GM18873 (cell line): ENCODE data around the gene TPST1.

Experiments
- ATAC-seq: cut with Tn5 transposase; IDR thresholded peaks from one replicate; pipeline ENCODE4 v1.9.1; 2021; ENCODE audit warnings: mild to moderate bottlenecking, moderate library complexity, moderate number of reproducible peaks; ENCODE audit not compliant: unreplicated experiment, low FRiP score

Gene TPST1

DNA sequence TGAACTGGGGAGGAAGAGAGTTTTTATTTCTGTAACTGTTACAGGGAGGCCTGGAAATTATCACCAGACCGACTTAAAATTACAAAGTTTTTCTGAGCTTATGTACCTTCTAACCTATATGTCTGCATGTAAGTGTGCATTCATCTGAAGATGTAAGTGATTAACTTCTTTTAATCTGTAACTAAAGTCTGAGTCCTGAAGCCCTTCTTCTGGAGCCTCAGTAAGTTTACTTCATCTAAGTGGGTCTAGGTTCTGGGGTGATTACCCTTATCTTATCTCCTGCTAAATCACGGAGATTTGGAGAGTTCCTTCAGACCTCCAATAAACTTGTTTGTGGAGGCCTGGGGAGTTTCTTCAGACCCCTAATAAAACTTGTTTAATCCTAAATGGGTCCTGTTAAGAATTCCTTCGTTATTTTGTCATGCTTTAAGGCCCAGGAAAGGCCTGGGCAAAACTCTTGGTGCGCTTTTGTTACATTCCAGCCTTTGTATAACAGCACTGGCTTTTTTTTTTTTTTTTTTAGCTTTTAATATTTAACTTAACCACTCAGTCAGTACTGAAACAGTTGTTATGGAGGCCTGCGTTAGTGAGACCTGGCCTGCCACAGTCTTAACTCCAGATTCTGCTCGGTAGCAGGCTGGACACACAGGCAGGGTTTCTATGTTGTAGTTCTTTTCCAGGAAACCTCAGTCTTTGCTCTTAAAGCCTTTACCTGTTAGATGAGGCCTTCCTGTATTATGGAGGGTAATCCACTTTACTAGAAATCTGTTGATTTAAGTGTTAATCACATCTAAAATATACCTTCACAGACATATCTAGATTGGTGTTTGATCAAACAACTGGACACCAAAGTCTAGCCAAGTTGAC is 33.0 kb downstream of the TPST1 start:
- ATAC-seq: no peak

DNA sequence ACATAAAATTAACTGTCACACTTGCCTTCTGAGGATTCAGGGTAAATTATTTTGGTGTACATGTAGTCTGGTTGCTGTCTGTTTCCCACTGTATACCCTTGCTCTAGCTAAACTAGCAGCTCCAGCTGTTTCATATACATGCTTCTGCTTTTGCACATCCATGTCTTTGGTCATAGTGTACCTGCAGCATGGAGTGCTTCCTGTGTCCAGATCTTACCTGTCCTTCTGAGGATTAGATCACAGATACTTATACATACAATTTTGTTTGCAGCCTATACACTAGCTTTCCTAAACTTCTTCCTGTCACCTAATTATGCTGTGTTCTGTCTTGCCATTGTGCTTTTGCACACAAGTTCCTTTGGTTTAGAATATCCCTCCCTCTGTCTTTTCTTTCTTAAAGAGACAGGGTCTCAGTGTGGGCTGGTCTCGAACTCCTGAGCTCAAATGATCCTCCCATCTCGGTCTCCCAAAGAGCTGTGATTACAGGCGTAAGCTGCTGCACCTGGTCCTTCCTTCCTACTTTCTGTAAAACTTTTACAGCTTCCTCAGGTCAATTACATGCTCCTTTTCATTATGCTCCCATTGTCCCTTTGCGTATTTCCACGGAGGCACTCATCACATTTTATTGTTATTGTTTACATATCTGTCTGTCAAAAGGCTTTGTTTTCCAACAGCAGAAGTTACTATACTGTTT is 33.8 kb downstream of the TPST1 start:
- no peak for ATAC-seq

- ATAC-seq: no peak
These were observed 34.3 kb downstream of the TPST1 start for GRCh38 chr7:66239467-66239856.

DNA sequence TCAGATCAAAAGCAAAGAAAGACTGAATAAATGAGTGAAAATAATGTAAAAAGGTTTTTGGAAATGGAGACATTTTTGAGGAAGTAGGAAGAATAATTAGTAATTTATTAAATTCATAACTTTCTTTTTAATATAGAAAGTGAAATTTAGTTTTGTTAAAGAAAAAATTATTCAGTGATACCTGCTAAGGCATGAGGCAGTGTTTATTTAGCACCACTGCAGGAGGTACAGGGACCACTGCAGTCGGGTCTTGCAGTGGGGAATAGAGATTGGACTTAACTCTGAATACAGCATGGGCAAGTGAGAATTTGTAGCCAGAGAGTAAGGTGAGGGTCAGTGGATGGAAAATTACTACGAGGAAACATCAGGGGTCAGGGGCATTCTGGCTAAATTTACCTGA is 39.9 kb downstream of the TPST1 start:
- ATAC-seq: no peak

- ATAC-seq: no peak
These were observed 41.5 kb downstream of the TPST1 start for GRCh38 chr7:66246554-66247171.

DNA sequence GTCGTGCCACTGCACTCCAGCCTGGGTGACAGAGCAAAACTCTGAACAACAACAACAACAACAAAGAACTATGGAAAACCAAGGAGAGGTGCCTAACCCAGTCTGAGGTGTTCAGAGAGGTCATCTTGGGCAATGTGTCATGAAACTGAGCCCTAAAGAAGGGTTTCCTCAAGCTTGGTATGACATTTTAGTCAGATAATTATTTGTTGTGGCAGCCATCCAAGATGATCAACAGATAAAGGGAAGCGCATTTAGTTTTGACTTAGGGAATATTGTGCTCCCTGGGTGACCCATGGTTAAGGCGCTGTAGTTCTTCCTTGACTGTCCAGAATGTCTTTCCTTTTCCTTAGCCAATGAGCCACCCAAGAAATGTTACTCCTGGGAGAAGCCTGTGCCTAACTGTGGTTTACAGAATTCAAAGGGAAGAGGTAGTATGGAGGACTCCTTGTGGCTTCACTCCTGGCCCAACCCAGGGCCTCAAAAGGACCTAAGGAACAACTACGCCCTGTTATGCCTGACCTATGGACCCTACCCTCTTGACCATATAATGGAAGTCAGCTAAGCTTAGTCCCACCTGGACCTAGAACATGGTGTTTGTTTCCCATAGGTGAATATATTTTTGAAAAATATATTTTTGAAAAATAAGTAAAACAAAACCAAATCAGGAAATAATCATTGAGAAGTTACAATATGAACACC is 42.4 kb downstream of the TPST1 start:
- ATAC-seq: no peak

GRCh38 chr7:66250711-66251110 is 45.6 kb downstream of the TPST1 start:
- no peak for ATAC-seq

DNA sequence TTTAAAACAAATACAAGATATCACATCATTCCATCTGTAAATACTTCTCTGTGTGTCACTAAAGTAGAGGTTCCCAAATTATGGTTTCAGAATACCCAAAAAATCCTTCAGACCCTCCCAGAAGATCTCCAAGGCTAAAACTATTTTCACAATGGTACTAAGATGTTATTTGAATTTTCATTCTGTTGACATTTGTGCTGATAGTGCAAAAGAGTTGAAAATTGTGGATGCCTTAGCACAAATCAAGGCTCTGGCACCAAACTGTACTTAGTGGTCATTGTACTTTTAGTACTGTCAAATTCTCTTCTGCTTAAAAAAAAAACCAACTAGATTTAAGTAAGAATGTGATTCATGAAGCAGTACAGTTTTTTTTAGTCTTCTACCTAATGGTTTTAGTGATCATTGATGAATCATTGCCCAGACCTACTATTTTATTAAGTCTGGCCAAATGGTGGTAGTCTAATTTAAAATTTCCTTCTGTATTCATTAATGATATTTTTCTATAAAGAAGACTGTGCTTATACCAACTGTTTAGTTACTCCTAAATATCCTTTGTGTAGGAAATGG is 50.5 kb downstream of the TPST1 start:
- no peak for ATAC-seq

- ATAC-seq: no peak
These were observed 51.1 kb downstream of the TPST1 start for GRCh38 chr7:66256281-66256680.

GRCh38 chr7:66257481-66257880 is 52.3 kb downstream of the TPST1 start:
- ATAC-seq: no peak

DNA sequence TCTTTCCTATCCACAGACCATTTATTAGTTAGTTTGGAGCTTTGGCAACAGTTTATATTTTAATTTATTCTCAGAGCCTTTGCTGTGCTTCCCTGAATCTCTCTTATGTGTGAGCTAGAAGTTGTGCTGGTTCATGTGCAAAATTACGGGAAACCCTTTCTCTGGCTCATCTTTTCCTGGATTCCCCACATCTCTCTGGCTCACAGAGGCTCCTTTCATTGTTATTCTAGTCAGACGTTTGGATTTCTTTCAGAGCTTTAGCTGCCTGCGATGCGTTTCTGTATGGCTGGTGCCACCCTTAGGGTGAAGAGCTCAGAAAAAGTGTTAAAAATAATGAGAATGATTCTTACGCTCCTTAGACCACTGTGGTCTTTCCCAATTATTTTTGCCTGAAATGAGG is 53.3 kb downstream of the TPST1 start:
- ATAC-seq: no peak

- ATAC-seq: no peak
These were observed 56.8 kb downstream of the TPST1 start for GRCh38 chr7:66261941-66262340.

- ATAC-seq: no peak
These were observed 58.8 kb downstream of the TPST1 start for GRCh38 chr7:66263936-66264335.

DNA sequence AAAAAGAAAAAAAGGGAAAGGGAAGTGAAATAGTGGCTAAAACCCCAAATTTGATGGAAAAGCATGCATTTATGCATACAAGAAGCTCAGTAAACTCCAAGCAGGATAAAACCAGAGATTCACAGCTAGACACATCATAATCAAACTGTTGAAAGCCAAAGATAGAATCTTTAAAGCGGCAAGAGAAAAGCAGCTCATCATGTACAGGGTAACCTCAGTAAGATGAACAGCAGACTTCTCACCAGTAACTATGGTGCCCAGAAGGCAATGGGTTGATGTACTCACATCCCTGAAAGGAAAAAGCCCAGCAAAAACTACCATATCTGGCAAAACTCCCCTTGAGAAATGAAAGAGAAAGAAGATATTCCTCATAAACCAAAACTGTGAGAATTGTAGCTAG is 60.4 kb downstream of the TPST1 start:
- ATAC-seq: no peak

GRCh38 chr7:66267249-66267648 is 62.1 kb downstream of the TPST1 start:
- ATAC-seq: no peak

GRCh38 chr7:66269978-66270377 is 64.8 kb downstream of the TPST1 start:
- no peak for ATAC-seq

DNA sequence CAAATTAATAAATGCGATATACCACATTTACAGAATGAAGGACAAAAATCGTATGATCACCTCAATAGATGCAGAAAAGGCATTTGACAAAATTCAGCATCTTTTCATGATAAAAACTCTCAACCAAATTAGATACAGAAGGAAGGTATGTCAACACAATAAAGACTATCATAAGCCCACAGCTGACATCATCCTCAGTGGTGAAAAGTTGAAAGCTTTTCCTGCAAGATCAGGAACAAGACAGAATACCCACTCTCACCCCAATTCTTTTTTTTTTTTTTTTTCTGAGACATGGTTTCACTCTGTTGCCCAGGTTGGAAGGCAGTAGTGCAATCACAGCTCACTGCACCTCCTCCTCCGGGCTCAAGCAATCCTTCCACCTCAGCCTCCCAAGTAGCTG is 67.2 kb downstream of the TPST1 start:
- ATAC-seq: no peak

- no peak for ATAC-seq
These were observed 71.2 kb downstream of the TPST1 start for GRCh38 chr7:66276363-66276762.

DNA sequence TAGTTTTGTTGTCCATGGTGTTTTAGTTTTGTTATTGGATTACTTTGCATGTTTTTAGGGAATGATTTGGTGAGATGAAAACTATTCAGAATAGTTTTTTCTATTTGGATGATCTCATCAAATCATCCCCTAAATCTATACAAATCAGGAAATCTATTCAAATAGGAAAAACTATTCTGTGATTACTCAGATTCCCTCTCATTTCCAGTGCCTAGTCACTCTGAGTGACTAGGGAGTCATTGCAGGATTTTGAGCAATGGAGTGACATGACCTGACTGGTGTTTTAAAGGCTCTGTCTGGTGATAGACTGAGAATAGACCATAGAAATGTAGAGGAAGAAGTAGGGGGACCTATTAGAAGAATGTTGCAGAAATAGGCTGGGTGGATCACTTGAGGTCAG is 72.4 kb downstream of the TPST1 start:
- no peak for ATAC-seq

GRCh38 chr7:66279912-66280311 is 74.8 kb downstream of the TPST1 start:
- ATAC-seq: no peak
